Subcutaneous adipose tissue (tissue), 4 donors: Measurements from ENCODE around the gene MIX23. TPM values are rescaled to one million over a fixed set of nuclear protein-coding genes. Genes with fewer than 3 reads are reported as not detected.

Experiments
- total RNA-seq, 4 donors: library from RNA; depleted of rRNA; stranded (reverse); fragments of >200 nt; gene quantifications; one replicate each; pipeline ENCODE4 v1.1.0, GENCODE V29; 2016
- TF ChIP-seq, protein P1 (sequence below): fragments of 450-650 bp; IDR thresholded peaks from one replicate; pipeline ENCODE4 v1.5.1; 2016; ENCODE audit warnings: low read depth, mild to moderate bottlenecking, control low read depth, antibody characterized with exemption, moderate library complexity

MIX23 gene
- total RNA-seq, 4 donors from 2014 or later = 10.4 to 20.2 (median 14.4) TPM

GRCh38 chr3:122415762-122416654 is 33.0 kb upstream of the MIX23 start, which contains the start of gene WDR5B:
WDR5B (minus strand) TSS chr3:122416062; CDS start chr3:122415528, 534 bp downstream.
- TF ChIP-seq, protein P1, sequence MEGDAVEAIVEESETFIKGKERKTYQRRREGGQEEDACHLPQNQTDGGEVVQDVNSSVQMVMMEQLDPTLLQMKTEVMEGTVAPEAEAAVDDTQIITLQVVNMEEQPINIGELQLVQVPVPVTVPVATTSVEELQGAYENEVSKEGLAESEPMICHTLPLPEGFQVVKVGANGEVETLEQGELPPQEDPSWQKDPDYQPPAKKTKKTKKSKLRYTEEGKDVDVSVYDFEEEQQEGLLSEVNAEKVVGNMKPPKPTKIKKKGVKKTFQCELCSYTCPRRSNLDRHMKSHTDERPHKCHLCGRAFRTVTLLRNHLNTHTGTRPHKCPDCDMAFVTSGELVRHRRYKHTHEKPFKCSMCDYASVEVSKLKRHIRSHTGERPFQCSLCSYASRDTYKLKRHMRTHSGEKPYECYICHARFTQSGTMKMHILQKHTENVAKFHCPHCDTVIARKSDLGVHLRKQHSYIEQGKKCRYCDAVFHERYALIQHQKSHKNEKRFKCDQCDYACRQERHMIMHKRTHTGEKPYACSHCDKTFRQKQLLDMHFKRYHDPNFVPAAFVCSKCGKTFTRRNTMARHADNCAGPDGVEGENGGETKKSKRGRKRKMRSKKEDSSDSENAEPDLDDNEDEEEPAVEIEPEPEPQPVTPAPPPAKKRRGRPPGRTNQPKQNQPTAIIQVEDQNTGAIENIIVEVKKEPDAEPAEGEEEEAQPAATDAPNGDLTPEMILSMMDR = no peak

GRCh38 chr3:122415104-122415744 is 32.2 kb upstream of the MIX23 start:
- TF ChIP-seq, protein P1 = no peak

- TF ChIP-seq, protein P1 = no peak
Observed at GRCh38 chr3:122414391-122414790, 31.4 kb upstream of the MIX23 start.

DNA sequence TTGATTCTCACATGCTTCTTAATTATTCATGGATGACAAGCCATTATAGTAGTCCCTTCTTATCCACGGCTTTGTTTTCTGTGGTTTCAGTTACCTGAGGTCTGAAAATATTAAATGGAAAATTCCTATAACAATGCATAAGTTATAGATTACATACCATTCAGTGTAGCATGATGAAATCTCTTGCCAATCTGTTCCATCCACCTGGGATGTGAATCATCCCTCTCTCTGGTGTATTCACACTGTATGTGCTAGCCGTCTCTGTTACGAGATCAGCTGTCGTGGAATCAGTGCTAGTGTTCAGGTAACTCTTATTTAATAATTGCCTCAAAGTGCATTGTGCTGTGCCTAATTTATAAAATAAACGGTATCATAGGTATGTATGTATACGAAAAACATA is 27.6 kb upstream of the MIX23 start:
- TF ChIP-seq, protein P1 = no peak

DNA sequence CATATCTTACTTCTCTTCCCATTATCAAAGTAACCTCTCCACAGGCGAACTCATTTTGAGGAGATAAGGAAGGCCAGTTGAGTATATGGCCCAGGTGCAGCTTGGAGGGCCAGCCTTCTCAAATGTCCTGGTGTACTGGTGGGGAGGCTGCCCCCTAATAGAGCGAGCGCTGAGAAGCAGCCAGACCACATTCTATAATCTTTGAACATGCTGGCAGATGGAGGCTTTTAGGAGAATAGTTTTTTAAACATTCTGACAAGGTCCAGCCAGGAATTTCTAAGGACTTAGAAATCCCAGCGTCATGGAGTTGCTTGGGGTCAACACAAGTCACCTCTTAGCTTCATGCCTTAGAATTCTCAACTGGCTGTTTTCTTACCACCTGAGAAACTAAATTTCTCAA is 27.1 kb upstream of the MIX23 start:
- TF ChIP-seq, protein P1 = no peak

- TF ChIP-seq, protein P1 = no peak
Observed at GRCh38 chr3:122409446-122409845, 26.4 kb upstream of the MIX23 start.

DNA sequence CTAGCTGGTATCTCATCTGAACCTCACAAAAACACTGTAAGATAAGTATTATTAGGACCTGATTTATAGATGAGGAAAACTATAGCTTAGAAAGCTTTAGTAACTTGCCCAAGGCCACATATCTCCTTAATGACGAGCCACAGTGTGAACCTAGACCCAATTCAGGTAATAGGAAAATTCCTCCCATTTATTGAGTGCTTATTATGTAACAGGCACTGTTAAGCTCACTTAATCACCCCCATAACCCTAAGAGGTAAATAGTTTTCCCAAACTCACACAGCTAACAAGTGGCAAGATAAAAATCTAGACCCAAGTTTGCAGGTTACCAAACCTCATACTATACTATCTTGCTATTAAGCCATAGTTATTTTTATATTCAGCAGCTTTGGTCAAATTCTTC is 24.9 kb upstream of the MIX23 start:
- TF ChIP-seq, protein P1 = no peak
